ENCODE data around the gene HLA-F. TPM values are rescaled to one million over a fixed set of nuclear protein-coding genes. Genes with fewer than 3 reads are reported as not detected.

HLA-F gene
- polyA plus RNA-seq, 4 donors: 7.1 to 564 (median 203) TPM

DNA sequence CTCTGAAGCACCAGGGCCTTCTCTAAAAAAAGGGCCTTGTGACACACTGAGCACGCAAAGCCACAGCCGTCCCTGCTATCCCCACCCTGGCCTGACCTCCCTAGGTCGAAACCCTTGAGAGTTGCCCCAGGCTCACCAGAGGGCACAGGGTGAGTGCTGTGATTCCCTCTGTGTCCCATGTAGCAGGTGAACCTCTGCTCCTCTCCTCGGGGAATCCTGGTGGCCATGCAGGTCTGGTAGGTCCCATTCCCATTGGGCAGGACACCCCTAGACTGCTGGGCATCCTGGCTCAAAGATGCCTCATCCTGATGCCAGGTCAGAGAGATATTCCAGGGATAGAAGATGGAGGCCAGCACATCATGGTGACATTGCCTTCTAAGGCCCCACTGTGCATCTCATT lies 20.9 kb downstream of the HLA-F start:
- no peak for FAIRE-seq
- Histone ChIP-seq H3K4me1 (ENCODE audit: control insufficient read depth in 3 of 3, insufficient read depth in 2 of 3, low read depth in 1 of 3, low read length in 2 of 3) (peaks cover 0 to 4% (median 0%) of the 10 kb centered on the region in 3 donors), H3K27ac (ENCODE audit: low read depth in 1 of 3, low read length in 2 of 3) (no peak overlapping the region), H3K4me3 (ENCODE audit: low read depth in 1 of 3, low read length in 3 of 3) (no peak overlapping the region), H3K27me3 (ENCODE audit: control insufficient read depth in 3 of 3, insufficient read depth in 3 of 3, low read length in 3 of 3) (peaks cover 0 to 43% (median 0%) of the 10 kb centered on the region in 3 donors), H3K9me3 (ENCODE audit: control insufficient read depth in 2 of 2, insufficient read depth in 1 of 2, low read depth in 1 of 2, low read length in 1 of 2) (no peaks in the 10 kb centered on the region), H3K36me3 (ENCODE audit: control insufficient read depth in 3 of 3, insufficient read depth in 2 of 3, low read depth in 1 of 3, low read length in 3 of 3) (no peaks in the 10 kb centered on the region)
- WGBS, 3 donors: 90 to 95% (median 92%) methylated on average over 4 of the region's 4 CpGs
- no peak for DNase-seq

DNA sequence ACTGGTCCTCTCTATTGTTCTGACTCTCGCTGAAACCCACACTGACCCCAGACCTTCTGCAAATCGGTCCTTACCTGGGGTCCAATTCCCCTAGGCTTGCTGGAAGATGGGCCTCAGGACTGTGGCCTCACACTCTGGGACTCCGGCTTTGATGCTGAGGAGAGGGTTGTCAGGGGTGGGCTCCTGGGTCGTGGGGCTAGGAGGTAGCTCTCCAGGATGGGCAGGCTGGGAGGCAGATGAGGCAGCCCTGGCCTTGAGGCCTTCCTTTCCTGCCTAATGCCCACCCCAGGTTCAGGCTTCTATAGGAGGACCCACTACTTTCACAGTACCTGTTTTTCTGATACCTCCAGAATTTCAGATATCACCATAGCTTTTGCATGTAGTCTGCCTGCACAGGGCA lies 21.4 kb downstream of the HLA-F start:
- 83 to 92% (median 86%) methylated on average over 4 of the region's 4 CpGs for WGBS, 3 donors
- peaks cover 0 to 4% (median 0%) of the 10 kb centered on the region in 3 donors for H3K4me1 ChIP-seq (ENCODE audit: control insufficient read depth in 3 of 3, insufficient read depth in 2 of 3, low read depth in 1 of 3, low read length in 2 of 3)
- no peaks in the 10 kb centered on the region for H3K36me3 ChIP-seq (ENCODE audit: control insufficient read depth in 3 of 3, insufficient read depth in 2 of 3, low read depth in 1 of 3, low read length in 3 of 3)
- no peak for FAIRE-seq
- H3K27me3 ChIP-seq (ENCODE audit: control insufficient read depth in 3 of 3, insufficient read depth in 3 of 3, low read length in 3 of 3): peaks cover 0 to 45% (median 0%) of the 10 kb centered on the region in 3 donors
- no peak for DNase-seq
- no peaks in the 10 kb centered on the region for H3K9me3 ChIP-seq (ENCODE audit: control insufficient read depth in 2 of 2, insufficient read depth in 1 of 2, low read depth in 1 of 2, low read length in 1 of 2)
- no peak overlapping the region for H3K4me3 ChIP-seq (ENCODE audit: low read depth in 1 of 3, low read length in 3 of 3)
- H3K27ac ChIP-seq (ENCODE audit: low read depth in 1 of 3, low read length in 2 of 3): no peak overlapping the region

DNA sequence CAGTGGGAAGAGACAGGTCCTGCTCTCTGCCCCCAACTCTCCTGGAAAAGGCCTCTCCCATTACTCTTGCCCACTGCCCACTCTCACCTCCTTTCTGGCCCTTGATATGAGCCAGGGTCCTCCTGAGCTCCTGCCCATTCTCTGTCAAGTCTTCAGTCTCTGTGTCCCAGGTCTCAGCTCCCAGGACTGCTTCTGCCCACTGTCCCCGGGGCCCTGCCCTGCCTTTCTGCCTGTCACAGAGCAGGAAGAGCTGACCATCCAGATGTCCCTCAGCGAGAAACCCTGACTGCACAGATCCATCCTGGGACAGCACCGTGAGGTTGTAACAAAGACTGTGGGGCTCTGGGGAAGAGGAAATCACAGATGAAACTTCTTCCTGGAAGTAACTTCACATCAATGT lies 22.2 kb downstream of the HLA-F start:
- WGBS, 3 donors: 84 to 93% (median 86%) methylated on average over 3 of the region's 3 CpGs
- DNase-seq (no peak), FAIRE-seq (no peak)
- no peak overlapping the region for H3K4me3 ChIP-seq (ENCODE audit: low read depth in 1 of 3, low read length in 3 of 3)
- H3K36me3 ChIP-seq (ENCODE audit: control insufficient read depth in 3 of 3, insufficient read depth in 2 of 3, low read depth in 1 of 3, low read length in 3 of 3): no peaks in the 10 kb centered on the region
- H3K4me1 ChIP-seq (ENCODE audit: control insufficient read depth in 3 of 3, insufficient read depth in 2 of 3, low read depth in 1 of 3, low read length in 2 of 3): peaks cover 0 to 4% (median 0%) of the 10 kb centered on the region in 3 donors
- no peaks in the 10 kb centered on the region for H3K9me3 ChIP-seq (ENCODE audit: control insufficient read depth in 2 of 2, insufficient read depth in 1 of 2, low read depth in 1 of 2, low read length in 1 of 2)
- no peak overlapping the region for H3K27ac ChIP-seq (ENCODE audit: low read depth in 1 of 3, low read length in 2 of 3)
- H3K27me3 ChIP-seq (ENCODE audit: control insufficient read depth in 3 of 3, insufficient read depth in 3 of 3, low read length in 3 of 3): peaks cover 0 to 53% (median 0%) of the 10 kb centered on the region in 3 donors

DNA sequence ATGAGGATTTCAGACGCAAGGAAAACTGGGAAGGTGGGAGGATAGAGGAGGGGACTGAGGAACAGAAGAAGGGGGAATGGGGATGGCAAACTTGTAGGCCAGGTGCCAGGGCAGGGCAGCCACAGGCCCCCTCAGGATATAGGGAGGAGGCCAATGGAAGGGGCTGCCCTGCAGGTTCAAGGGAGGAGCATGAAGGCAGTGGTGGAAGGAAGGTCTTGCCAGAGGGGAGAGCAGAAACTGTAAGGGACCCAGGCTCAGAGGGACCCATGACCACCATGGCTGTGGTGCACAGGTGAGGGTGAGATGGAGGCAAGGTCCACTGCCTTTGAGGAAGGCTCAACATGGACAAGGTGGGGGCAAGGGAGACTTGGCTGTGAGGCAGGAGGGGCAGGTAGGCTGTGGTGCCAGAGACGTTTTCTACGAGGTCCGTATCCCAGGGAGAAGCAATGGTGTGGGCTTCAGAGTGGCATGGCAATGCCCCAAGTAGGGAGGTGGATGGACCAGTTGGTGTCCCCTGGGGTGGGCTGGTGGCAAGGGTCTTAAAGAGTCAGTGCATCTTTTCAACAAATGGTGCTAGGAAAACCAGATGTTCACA lies 22.7 kb downstream of the HLA-F start:
- 70 to 83% (median 81%) methylated on average over 4 of the region's 4 CpGs for WGBS, 3 donors
- no peak for FAIRE-seq
- H3K27ac ChIP-seq (ENCODE audit: low read depth in 1 of 3, low read length in 2 of 3): no peak overlapping the region
- no peak for DNase-seq
- no peak overlapping the region for H3K4me3 ChIP-seq (ENCODE audit: low read depth in 1 of 3, low read length in 3 of 3)
- H3K27me3 ChIP-seq (ENCODE audit: control insufficient read depth in 3 of 3, insufficient read depth in 3 of 3, low read length in 3 of 3): peaks cover 0 to 56% (median 0%) of the 10 kb centered on the region in 3 donors
- H3K9me3 ChIP-seq (ENCODE audit: control insufficient read depth in 2 of 2, insufficient read depth in 1 of 2, low read depth in 1 of 2, low read length in 1 of 2): no peaks in the 10 kb centered on the region
- H3K4me1 ChIP-seq (ENCODE audit: control insufficient read depth in 3 of 3, insufficient read depth in 2 of 3, low read depth in 1 of 3, low read length in 2 of 3): peaks cover 0 to 4% (median 0%) of the 10 kb centered on the region in 3 donors
- no peaks in the 10 kb centered on the region for H3K36me3 ChIP-seq (ENCODE audit: control insufficient read depth in 3 of 3, insufficient read depth in 2 of 3, low read depth in 1 of 3, low read length in 3 of 3)

DNA sequence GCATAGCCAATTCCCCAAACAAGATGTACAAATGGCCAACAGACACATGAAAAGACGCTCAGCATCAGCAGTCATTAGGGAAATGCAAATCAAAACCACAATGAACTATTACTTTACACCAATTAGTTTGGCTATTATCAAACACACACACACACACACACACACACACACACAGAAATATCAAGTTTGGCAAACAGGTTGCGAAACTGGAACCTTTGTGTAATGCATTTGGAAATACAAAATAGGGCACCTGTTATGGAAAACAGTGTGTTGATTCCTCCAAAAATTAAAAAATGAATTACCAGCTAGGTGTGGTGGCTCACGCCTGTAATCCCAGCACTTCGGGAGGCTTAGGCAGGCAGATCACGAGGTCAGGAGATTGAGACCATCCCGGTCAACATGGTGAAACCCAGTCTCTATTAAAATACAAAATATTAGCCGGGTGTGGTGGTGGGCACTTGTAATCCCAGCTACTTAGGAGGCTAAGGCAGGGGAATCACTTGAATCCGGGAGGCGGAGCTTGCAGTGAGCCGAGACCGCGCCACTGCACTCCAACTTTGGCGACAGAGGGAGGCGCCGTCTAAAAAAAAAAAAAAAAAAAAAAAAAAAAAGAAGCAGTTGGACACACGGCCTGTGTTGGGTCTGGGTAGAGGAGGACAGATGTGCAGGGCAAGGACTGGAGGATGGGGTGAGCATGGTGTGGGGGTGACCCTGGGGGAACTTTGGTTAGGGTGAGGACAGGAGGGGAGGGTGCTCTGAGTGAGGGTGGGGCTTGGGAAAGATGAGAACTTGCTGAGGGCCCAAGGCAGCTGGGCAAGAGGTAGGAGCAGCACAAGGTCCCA lies 23.8 kb downstream of the HLA-F start:
- Histone ChIP-seq H3K4me1 (ENCODE audit: control insufficient read depth in 3 of 3, insufficient read depth in 2 of 3, low read depth in 1 of 3, low read length in 2 of 3) (peaks cover 0 to 4% (median 0%) of the 10 kb centered on the region in 3 donors), H3K27ac (ENCODE audit: low read depth in 1 of 3, low read length in 2 of 3) (no peak overlapping the region), H3K4me3 (ENCODE audit: low read depth in 1 of 3, low read length in 3 of 3) (no peak overlapping the region), H3K27me3 (ENCODE audit: control insufficient read depth in 3 of 3, insufficient read depth in 3 of 3, low read length in 3 of 3) (peaks cover 0 to 66% (median 0%) of the 10 kb centered on the region in 3 donors), H3K36me3 (ENCODE audit: control insufficient read depth in 3 of 3, insufficient read depth in 2 of 3, low read depth in 1 of 3, low read length in 3 of 3) (no peaks in the 10 kb centered on the region), H3K9me3 (ENCODE audit: control insufficient read depth in 2 of 2, insufficient read depth in 1 of 2, low read depth in 1 of 2, low read length in 1 of 2) (no peaks in the 10 kb centered on the region)
- 79 to 86% (median 80%) methylated on average over 16 of the region's 16 CpGs for WGBS, 3 donors
- DNase-seq (no peak), FAIRE-seq (no peak)

DNA sequence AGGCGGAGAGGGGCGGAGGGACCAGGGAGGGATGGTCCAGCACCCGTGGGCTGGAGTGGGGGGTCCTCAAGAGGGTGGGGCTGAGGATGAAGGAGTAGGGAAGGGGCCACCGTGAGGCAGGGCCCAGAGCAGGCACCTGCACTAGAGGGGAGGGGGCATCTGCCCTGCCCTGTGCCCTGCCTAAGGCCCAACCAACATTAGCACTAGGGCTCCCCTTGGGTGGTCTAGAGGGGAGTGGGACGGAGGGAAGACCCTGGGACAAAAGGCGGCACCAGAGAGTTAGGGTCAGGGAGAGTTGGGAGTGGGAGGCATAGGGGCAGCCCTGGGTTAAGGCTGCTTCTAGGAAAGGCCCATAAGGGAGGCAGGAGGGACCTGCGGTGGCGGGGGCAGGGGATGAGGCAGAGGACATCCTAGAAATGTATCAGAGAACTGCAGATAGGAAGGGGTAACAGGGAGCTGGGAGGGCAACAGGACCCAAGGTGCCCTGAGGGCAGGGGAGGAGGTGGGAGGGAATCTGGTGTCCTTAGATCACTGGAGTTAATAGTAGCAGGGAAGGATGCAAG lies 24.5 kb downstream of the HLA-F start:
- Histone ChIP-seq H3K27ac (ENCODE audit: low read depth in 1 of 3, low read length in 2 of 3) (no peak overlapping the region), H3K9me3 (ENCODE audit: control insufficient read depth in 2 of 2, insufficient read depth in 1 of 2, low read depth in 1 of 2, low read length in 1 of 2) (peaks cover 0 to 2% of the 10 kb centered on the region in 2 donors), H3K4me1 (ENCODE audit: control insufficient read depth in 3 of 3, insufficient read depth in 2 of 3, low read depth in 1 of 3, low read length in 2 of 3) (peaks cover 0 to 7% (median 0%) of the 10 kb centered on the region in 3 donors), H3K27me3 (ENCODE audit: control insufficient read depth in 3 of 3, insufficient read depth in 3 of 3, low read length in 3 of 3) (peaks cover 0 to 73% (median 0%) of the 10 kb centered on the region in 3 donors), H3K36me3 (ENCODE audit: control insufficient read depth in 3 of 3, insufficient read depth in 2 of 3, low read depth in 1 of 3, low read length in 3 of 3) (no peaks in the 10 kb centered on the region), H3K4me3 (ENCODE audit: low read depth in 1 of 3, low read length in 3 of 3) (peak overlapping the region in 1 of 3 donors; percentile 70)
- WGBS, 3 donors: 73 to 82% (median 78%) methylated on average over 8 of the region's 8 CpGs
- FAIRE-seq: no peak
- DNase-seq: no peak

DNA sequence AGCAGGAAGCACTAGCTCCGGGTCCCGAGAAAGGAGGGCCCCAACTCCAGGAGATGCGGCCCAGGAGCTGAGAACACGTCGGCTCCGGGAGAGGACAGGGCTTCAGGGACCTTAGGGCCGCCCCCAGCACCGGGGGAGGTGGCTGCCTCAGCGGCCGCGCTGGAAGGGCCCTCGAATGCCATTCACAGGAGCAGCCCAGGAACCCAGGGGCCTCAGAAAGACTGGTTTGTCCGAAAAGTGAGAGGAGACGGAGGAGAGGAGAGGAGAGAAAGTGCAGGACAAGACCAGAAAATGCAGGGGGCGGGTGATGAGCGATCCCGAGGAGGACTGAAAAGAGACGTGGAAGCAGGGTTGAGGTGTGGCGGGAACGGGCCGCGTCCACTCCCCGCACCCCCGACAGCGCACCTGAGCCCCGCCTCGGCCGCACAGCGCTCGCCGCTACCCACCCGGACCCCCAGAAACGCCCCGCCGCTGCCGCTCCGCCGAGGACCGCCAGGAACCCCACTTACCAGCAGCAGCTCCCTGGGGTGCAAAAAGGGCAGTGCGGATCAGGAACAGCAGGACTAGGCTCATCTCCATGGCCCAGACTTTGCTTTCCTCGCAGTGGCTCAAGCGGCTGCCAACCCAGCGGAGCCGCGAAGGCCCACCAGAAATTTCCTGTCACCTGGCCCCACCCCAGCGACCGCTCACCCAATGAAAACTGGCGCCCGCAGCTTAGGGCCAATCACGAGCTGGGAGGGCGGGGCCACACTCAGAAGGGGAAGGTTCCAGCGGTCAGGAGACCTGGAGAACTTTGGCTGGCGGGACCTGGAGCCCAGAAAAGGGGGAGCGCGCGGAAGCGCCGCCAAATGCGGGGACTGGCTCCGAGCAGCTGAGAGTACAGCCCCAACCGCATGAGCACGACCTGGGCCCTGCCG lies 25.4 kb downstream of the HLA-F start:
- FAIRE-seq: no peak
- peak; percentile 78 to 95 for DNase-seq
- peak overlapping the region; percentile 37 to 70 (median 48) for H3K4me3 ChIP-seq (ENCODE audit: low read depth in 1 of 3, low read length in 3 of 3)
- H3K27ac ChIP-seq (ENCODE audit: low read depth in 1 of 3, low read length in 2 of 3): peak overlapping the region in 1 of 3 donors; percentile 35
- no peaks in the 10 kb centered on the region for H3K36me3 ChIP-seq (ENCODE audit: control insufficient read depth in 3 of 3, insufficient read depth in 2 of 3, low read depth in 1 of 3, low read length in 3 of 3)
- peaks cover 0 to 2% of the 10 kb centered on the region in 2 donors for H3K9me3 ChIP-seq (ENCODE audit: control insufficient read depth in 2 of 2, insufficient read depth in 1 of 2, low read depth in 1 of 2, low read length in 1 of 2)
- WGBS, 3 donors: 0 to 1% (median 0%) methylated on average over 50 to 63 of the region's 63 CpGs
- peaks cover 0 to 75% (median 0%) of the 10 kb centered on the region in 3 donors for H3K27me3 ChIP-seq (ENCODE audit: control insufficient read depth in 3 of 3, insufficient read depth in 3 of 3, low read length in 3 of 3)
- H3K4me1 ChIP-seq (ENCODE audit: control insufficient read depth in 3 of 3, insufficient read depth in 2 of 3, low read depth in 1 of 3, low read length in 2 of 3): peaks cover 0 to 8% (median 0%) of the 10 kb centered on the region in 3 donors

Measured in small intestine (tissue), 7 donors.